Tibial nerve (tissue), 4 donors: ENCODE data around the gene BCL2L15. TPM values are rescaled to one million over a fixed set of nuclear protein-coding genes. Genes with fewer than 3 reads are reported as not detected.
A peak's percentile ranks its signal among the peaks of the same experiment; 100 is the strongest.

ENCODE experiments used
- DNase-seq, 2 donors: peaks; one replicate each; pipeline ENCODE4 v3.0.0-alpha.2; 2019; ENCODE audit warnings: low spot score in 2 of 2
- H3K27ac ChIP-seq, 4 donors: fragments of 200-600 bp; sonication (generic) in 3 of 4; one replicate each; pipeline ENCODE4 v1.5.1; 2017 to 2019; ENCODE audit warnings: mild to moderate bottlenecking in 1 of 4
- H3K27me3 ChIP-seq, 2 donors: fragments of 200-600 bp; sonication (generic) in 1 of 2; one replicate each; pipeline versions ENCODE4 v1.5.1 to v1.6.0; 2017 to 2019
- H3K36me3 ChIP-seq, 3 donors: fragments of 200-600 bp; sonication (generic); one replicate each; pipeline ENCODE4 v1.5.1; 2018 to 2019
- H3K4me1 ChIP-seq, 4 donors: fragments of 200-600 bp; sonication (generic) in 3 of 4; one replicate each; pipeline ENCODE4 v1.5.1; 2017 to 2019
- H3K4me3 ChIP-seq, 4 donors: fragments of 200-600 bp; sonication (generic) in 3 of 4; one replicate each; pipeline ENCODE4 v1.5.1; 2017 to 2019; ENCODE audit warnings: mild to moderate bottlenecking in 1 of 4, moderate library complexity in 1 of 4
- H3K9me3 ChIP-seq, 4 donors: fragments of 200-600 bp; sonication (generic) in 3 of 4; one replicate each; pipeline ENCODE4 v1.5.1; 2017 to 2019
- CTCF ChIP-seq, 5 experiments: fragments of 200-600 bp in 3 of 5; fragments of 450-650 bp in 2 of 5; sonication (generic) in 3 of 5; IDR thresholded peaks; one replicate each; pipeline ENCODE4 v1.5.1; 2016 to 2019; ENCODE audit warnings: antibody characterized with exemption in 5 of 5, mild to moderate bottlenecking in 3 of 5, moderate library complexity in 2 of 5
- EP300 ChIP-seq, 2 donors: sonication (generic); formaldehyde crosslinking; IDR thresholded peaks; one replicate each; pipeline ENCODE4 v1.6.1; 2017; ENCODE audit warnings: antibody characterized with exemption in 2 of 2, mild to moderate bottlenecking in 1 of 2
- POLR2A ChIP-seq, 2 donors: fragments of 450-650 bp; IDR thresholded peaks; one replicate each; pipeline ENCODE4 v1.6.1; 2017; ENCODE audit warnings: antibody characterized with exemption in 2 of 2, mild to moderate bottlenecking in 2 of 2, moderate library complexity in 2 of 2
- WGBS, 2 donors: methylation state at CpG; one replicate each; pipeline ENCODE4 v1.1.5; 2018; 5-methylcytosine and 5-hydroxymethylcytosine counted together
- total RNA-seq, 4 donors: library from RNA; depleted of rRNA; stranded (reverse); fragments of >200 nt; gene quantifications; one replicate each; pipeline ENCODE4 v1.1.0, GENCODE V29; 2016

BCL2L15 gene
- total RNA-seq, 4 donors from 2014 or later: 0.22 to 0.63 (median 0.35) TPM

GRCh38 chr1:113928941-113929749 is 41.8 kb upstream of the BCL2L15 start, which contains the start of gene HIPK1:
Gene HIPK1, plus strand, starts transcription at chr1:113929324.
- peak within 1 kb of the TSS; percentile 90 to 98 (median 94) for H3K27ac ChIP-seq
- H3K36me3 ChIP-seq: no peaks in the 10 kb centered on the region
- TF ChIP-seq EP300 (IDR thresholded peaks at IDR 0.05) (peak; percentile 41 to 93), POLR2A (IDR thresholded peaks at IDR 0.05) (peak; percentile 54 to 63), CTCF (IDR thresholded peaks at IDR 0.05) (peak in 2 of 5 experiments; percentile 48 to 62)
- no peaks in the 10 kb centered on the region for H3K9me3 ChIP-seq
- WGBS, 2 donors: 1 to 2% methylated on average over 26 to 56 of the region's 61 CpGs
- peak; percentile 86 to 90 for DNase-seq
- H3K4me3 ChIP-seq: peak within 1 kb of the TSS; percentile 90 to 97 (median 94)
- peaks cover 0 to 49% (median 39%) of the 10 kb centered on the region in 4 donors for H3K4me1 ChIP-seq
- H3K27me3 ChIP-seq: no peaks in the 10 kb centered on the region

GRCh38 chr1:113928187-113928930 is 41.0 kb upstream of the BCL2L15 start:
- Histone ChIP-seq H3K27me3 (no peaks in the 10 kb centered on the region), H3K9me3 (no peaks in the 10 kb centered on the region), H3K36me3 (no peaks in the 10 kb centered on the region), H3K27ac (peak overlapping the region; percentile 90 to 98 (median 94)), H3K4me1 (peaks cover 0 to 41% (median 35%) of the 10 kb centered on the region in 4 donors), H3K4me3 (peak overlapping the region; percentile 90 to 97 (median 94))
- no peak for DNase-seq
- TF ChIP-seq EP300 (IDR thresholded peaks at IDR 0.05) (no peak), CTCF (IDR thresholded peaks at IDR 0.05) (no peak), POLR2A (IDR thresholded peaks at IDR 0.05) (no peak)
- 23 to 27% methylated on average over 6 of the region's 6 CpGs for WGBS, 2 donors

GRCh38 chr1:113924473-113924872 is 37.1 kb upstream of the BCL2L15 start:
- H3K27ac ChIP-seq: no peak overlapping the region
- 85 to 95% methylated on average over 2 of the region's 2 CpGs for WGBS, 2 donors
- no peaks in the 10 kb centered on the region for H3K9me3 ChIP-seq
- H3K36me3 ChIP-seq: no peaks in the 10 kb centered on the region
- DNase-seq: no peak
- TF ChIP-seq CTCF (IDR thresholded peaks at IDR 0.05): no peak
- no peak for TF ChIP-seq POLR2A (IDR thresholded peaks at IDR 0.05)
- TF ChIP-seq EP300 (IDR thresholded peaks at IDR 0.05): no peak
- no peak overlapping the region for H3K4me3 ChIP-seq
- peaks cover 0 to 9% (median 6%) of the 10 kb centered on the region in 4 donors for H3K4me1 ChIP-seq
- H3K27me3 ChIP-seq: no peaks in the 10 kb centered on the region

GRCh38 chr1:113922957-113923356 is 35.6 kb upstream of the BCL2L15 start:
- Histone ChIP-seq H3K27ac (no peak overlapping the region), H3K4me1 (peaks cover 0 to 3% (median 2%) of the 10 kb centered on the region in 4 donors), H3K4me3 (no peak overlapping the region), H3K27me3 (no peaks in the 10 kb centered on the region), H3K9me3 (no peaks in the 10 kb centered on the region), H3K36me3 (no peaks in the 10 kb centered on the region)
- TF ChIP-seq CTCF (IDR thresholded peaks at IDR 0.05) (no peak), POLR2A (IDR thresholded peaks at IDR 0.05) (no peak), EP300 (IDR thresholded peaks at IDR 0.05) (no peak)
- WGBS, 2 donors: 86 to 99% methylated on average over 4 of the region's 4 CpGs
- DNase-seq: no peak

- Histone ChIP-seq H3K4me1 (peaks cover 0 to 2% (median 0%) of the 10 kb centered on the region in 4 donors), H3K36me3 (no peaks in the 10 kb centered on the region), H3K27me3 (no peaks in the 10 kb centered on the region), H3K27ac (no peak overlapping the region), H3K9me3 (no peaks in the 10 kb centered on the region), H3K4me3 (no peak overlapping the region)
- TF ChIP-seq CTCF (IDR thresholded peaks at IDR 0.05) (no peak), EP300 (IDR thresholded peaks at IDR 0.05) (no peak), POLR2A (IDR thresholded peaks at IDR 0.05) (no peak)
- DNase-seq: no peak
Measured at GRCh38 chr1:113918243-113918642, 30.9 kb upstream of the BCL2L15 start.
